Mesenchymal stem cell (in vitro differentiated cells and primary cell): Measurements from ENCODE around the gene WFDC1.

Source experiments
- DNase-seq: peaks from one replicate; pipeline ENCODE4 v3.0.0-alpha.2; 2013
- H2AFZ ChIP-seq: one replicate; pipeline ENCODE4 v1.6.1; 2013; ENCODE audit warnings: low read depth, mild to moderate bottlenecking, control low read depth, inconsistent platforms, low read length, moderate library complexity
- H2AK5ac ChIP-seq: 2 replicates; pipeline ENCODE4 v1.6.1; 2013; ENCODE audit warnings: low read length, moderate library complexity, mild to moderate bottlenecking, inconsistent platforms; ENCODE audit not compliant: severe bottlenecking
- H2BK120ac ChIP-seq: one replicate; pipeline ENCODE4 v1.6.1; 2013; ENCODE audit warnings: low read depth, mild to moderate bottlenecking, inconsistent platforms, low read length, moderate library complexity
- H2BK12ac ChIP-seq, 2 experiments: one replicate each; pipeline ENCODE4 v1.6.1; 2013; ENCODE audit warnings: inconsistent platforms in 2 of 2, low read length in 2 of 2, mild to moderate bottlenecking in 2 of 2, moderate library complexity in 2 of 2, control low read depth in 1 of 2
- H2BK15ac ChIP-seq: one replicate; pipeline ENCODE4 v1.6.1; 2013; ENCODE audit warnings: mild to moderate bottlenecking, low read depth, inconsistent platforms; ENCODE audit not compliant: poor library complexity, severe bottlenecking
- H2BK5ac ChIP-seq: 2 replicates; pipeline ENCODE4 v1.6.1; 2013; ENCODE audit warnings: low read depth, mild to moderate bottlenecking, low read length, control low read depth, inconsistent platforms; ENCODE audit not compliant: poor library complexity, severe bottlenecking
- H3K14ac ChIP-seq, 2 experiments: one replicate each; pipeline ENCODE4 v1.6.1; 2013; ENCODE audit warnings: inconsistent platforms in 2 of 2, low read length in 2 of 2, control low read depth in 1 of 2, mild to moderate bottlenecking in 1 of 2, moderate library complexity in 1 of 2
- H3K18ac ChIP-seq, 2 experiments: one replicate each; pipeline ENCODE4 v1.6.1; 2013; ENCODE audit warnings: inconsistent platforms in 2 of 2, low read length in 2 of 2, control low read depth in 1 of 2, low read depth in 1 of 2, mild to moderate bottlenecking in 1 of 2
- H3K23ac ChIP-seq, 2 experiments: one replicate each; pipeline ENCODE4 v1.6.1; 2013; ENCODE audit warnings: inconsistent platforms in 2 of 2, low read length in 2 of 2, mild to moderate bottlenecking in 2 of 2, moderate library complexity in 2 of 2, control low read depth in 1 of 2
- H3K27ac ChIP-seq: 2 replicates; pipeline ENCODE4 v1.5.1; 2013; ENCODE audit warnings: mild to moderate bottlenecking, moderate library complexity, low read length, control low read depth, inconsistent platforms; ENCODE audit not compliant: poor library complexity, severe bottlenecking
- H3K27me3 ChIP-seq, 2 experiments: 2 replicates each; pipeline versions ENCODE4 v1.6.1 to v1.7.0; 2013; ENCODE audit warnings: low read length in 2 of 2, mild to moderate bottlenecking in 2 of 2, moderate library complexity in 2 of 2, control low read depth in 1 of 2, inconsistent platforms in 1 of 2; ENCODE audit not compliant: control insufficient read depth in 1 of 2, insufficient read depth in 1 of 2
- H3K36me3 ChIP-seq, 2 experiments: 2 replicates each; pipeline versions ENCODE4 v1.6.1 to v1.7.0; 2013; ENCODE audit warnings: low read length in 2 of 2, control low read depth in 1 of 2, inconsistent platforms in 1 of 2, low read depth in 1 of 2, mild to moderate bottlenecking in 1 of 2; ENCODE audit not compliant: insufficient read depth in 2 of 2, control insufficient read depth in 1 of 2
- H3K4ac ChIP-seq, 2 experiments: one replicate each; pipeline ENCODE4 v1.6.1; 2013; ENCODE audit warnings: inconsistent platforms in 2 of 2, low read length in 2 of 2, mild to moderate bottlenecking in 2 of 2, moderate library complexity in 2 of 2, control low read depth in 1 of 2, low read depth in 1 of 2
- H3K4me1 ChIP-seq: 2 replicates; pipeline ENCODE4 v1.6.1; 2013; ENCODE audit warnings: low read depth, low read length, control low read depth; ENCODE audit not compliant: control insufficient read depth, insufficient read depth
- H3K4me2 ChIP-seq: 2 replicates; pipeline ENCODE4 v1.6.1; 2013; ENCODE audit warnings: low read length, mild to moderate bottlenecking, inconsistent platforms; ENCODE audit not compliant: poor library complexity, severe bottlenecking
- H3K4me3 ChIP-seq, 2 experiments: 2 replicates each; pipeline versions ENCODE4 v1.5.1 to v1.7.0; 2013; ENCODE audit warnings: low read length in 2 of 2, mild to moderate bottlenecking in 2 of 2, control low read depth in 1 of 2, low read depth in 1 of 2; ENCODE audit not compliant: insufficient read depth in 1 of 2
- H3K79me1 ChIP-seq: replicated peaks from 2 replicates; pipeline ENCODE4 v1.6.1; 2013; ENCODE audit warnings: mild to moderate bottlenecking, control low read depth, low read length, inconsistent platforms; ENCODE audit not compliant: poor library complexity, severe bottlenecking
- H3K9ac ChIP-seq: 2 replicates; pipeline ENCODE4 v1.7.0; 2013; ENCODE audit warnings: mild to moderate bottlenecking, low read length, moderate library complexity
- H3K9me3 ChIP-seq: 2 replicates; pipeline ENCODE4 v1.7.0; 2013; ENCODE audit warnings: mild to moderate bottlenecking, low read length; ENCODE audit not compliant: control insufficient read depth
- H4K8ac ChIP-seq: one replicate; pipeline ENCODE4 v1.6.1; 2013; ENCODE audit warnings: inconsistent platforms, mild to moderate bottlenecking, low read length, moderate library complexity
- H4K91ac ChIP-seq: one replicate; pipeline ENCODE4 v1.6.1; 2013; ENCODE audit warnings: mild to moderate bottlenecking, low read length, inconsistent platforms
- WGBS: methylation state at CpG from one replicate; pipeline ENCODE4 v1.1.7; 2013; ENCODE audit warnings: mixed read lengths; 5-methylcytosine and 5-hydroxymethylcytosine counted together

The WFDC1 gene

GRCh38 chr16:84281074-84281473 lies 13.6 kb upstream of the WFDC1 start:
- peaks cover 35 to 54% of the 10 kb centered on the region in 2 experiments for H3K27me3 ChIP-seq
- WGBS: 95% methylated on average over 3 of the region's 3 CpGs
- no peak overlapping the region for H3K4me2 ChIP-seq
- no peaks in the 10 kb centered on the region for H3K9me3 ChIP-seq
- no peak overlapping the region for H3K4ac ChIP-seq
- H2BK15ac ChIP-seq: no peak overlapping the region
- H4K91ac ChIP-seq: no peak overlapping the region
- H2AK5ac ChIP-seq: no peak overlapping the region
- H3K9ac ChIP-seq: no peak overlapping the region
- H2AFZ ChIP-seq: no peak overlapping the region
- H2BK5ac ChIP-seq: no peak overlapping the region
- H3K4me3 ChIP-seq: no peak overlapping the region
- no peaks in the 10 kb centered on the region for H3K36me3 ChIP-seq
- H3K27ac ChIP-seq: no peak overlapping the region
- H2BK120ac ChIP-seq: no peak overlapping the region
- H2BK12ac ChIP-seq: no peak overlapping the region
- DNase-seq: peak; percentile 32
- H3K18ac ChIP-seq: no peak overlapping the region
- peaks cover 8% of the 10 kb centered on the region for H3K4me1 ChIP-seq
- no peak overlapping the region for H4K8ac ChIP-seq
- H3K23ac ChIP-seq: no peak overlapping the region
- H3K14ac ChIP-seq: no peak overlapping the region
- no peaks in the 10 kb centered on the region for H3K79me1 ChIP-seq

- Histone ChIP-seq H4K91ac (no peak overlapping the region), H3K79me1 (no peaks in the 10 kb centered on the region), H3K27me3 (peaks cover 35 to 59% of the 10 kb centered on the region in 2 experiments), H3K4me2 (no peak overlapping the region), H3K36me3 (no peaks in the 10 kb centered on the region), H2AFZ (no peak overlapping the region), H3K9me3 (no peaks in the 10 kb centered on the region), H3K27ac (no peak overlapping the region), H3K14ac (no peak overlapping the region), H3K4me1 (peaks cover 16% of the 10 kb centered on the region), H4K8ac (no peak overlapping the region), H2AK5ac (no peak overlapping the region), H2BK12ac (no peak overlapping the region), H3K23ac (no peak overlapping the region), H3K18ac (no peak overlapping the region), H2BK15ac (no peak overlapping the region), H2BK120ac (no peak overlapping the region), H2BK5ac (no peak overlapping the region), H3K9ac (no peak overlapping the region), H3K4me3 (no peak overlapping the region), H3K4ac (no peak overlapping the region)
- no peak for DNase-seq
- WGBS: 74% methylated on average over 6 of the region's 6 CpGs
Observed at GRCh38 chr16:84282533-84282932, 12.1 kb upstream of the WFDC1 start.

GRCh38 chr16:84283314-84284153 lies 11.1 kb upstream of the WFDC1 start:
- Histone ChIP-seq H2AFZ (no peak overlapping the region), H3K14ac (no peak overlapping the region), H3K4ac (no peak overlapping the region), H3K4me3 (no peak overlapping the region), H3K9me3 (no peaks in the 10 kb centered on the region), H3K4me1 (peaks cover 16% of the 10 kb centered on the region), H3K27me3 (peaks cover 37 to 60% of the 10 kb centered on the region in 2 experiments), H2BK5ac (no peak overlapping the region), H2BK15ac (peak overlapping the region; percentile 1), H2BK120ac (no peak overlapping the region), H3K27ac (no peak overlapping the region), H3K9ac (no peak overlapping the region), H4K8ac (no peak overlapping the region), H3K79me1 (no peaks in the 10 kb centered on the region), H2BK12ac (peak overlapping the region in 1 of 2 experiments; percentile 80), H3K18ac (no peak overlapping the region), H3K23ac (no peak overlapping the region), H2AK5ac (no peak overlapping the region), H3K36me3 (no peaks in the 10 kb centered on the region), H3K4me2 (no peak overlapping the region), H4K91ac (peak overlapping the region; percentile 21)
- WGBS: 53% methylated on average over 24 of the region's 24 CpGs
- no peak for DNase-seq

GRCh38 chr16:84284154-84284722 lies 10.4 kb upstream of the WFDC1 start:
- Histone ChIP-seq H4K91ac (no peak overlapping the region), H3K79me1 (no peaks in the 10 kb centered on the region), H3K14ac (peak overlapping the region in 1 of 2 experiments; percentile 36), H2AFZ (no peak overlapping the region), H3K18ac (peak overlapping the region in 1 of 2 experiments; percentile 29), H3K4ac (no peak overlapping the region), H3K4me2 (no peak overlapping the region), H2BK12ac (no peak overlapping the region), H4K8ac (no peak overlapping the region), H2BK5ac (no peak overlapping the region), H3K23ac (no peak overlapping the region), H2BK15ac (no peak overlapping the region), H3K9me3 (no peaks in the 10 kb centered on the region), H2BK120ac (no peak overlapping the region), H3K27me3 (peaks cover 41 to 60% of the 10 kb centered on the region in 2 experiments), H3K9ac (no peak overlapping the region), H3K4me3 (no peak overlapping the region), H2AK5ac (no peak overlapping the region), H3K4me1 (peaks cover 16% of the 10 kb centered on the region), H3K27ac (no peak overlapping the region), H3K36me3 (no peaks in the 10 kb centered on the region)
- peak; percentile 73 for DNase-seq
- WGBS: 10% methylated on average over 12 of the region's 13 CpGs
